SJSA1 (cell line): ENCODE results near the gene STEAP2. TPM values are rescaled to one million over a fixed set of nuclear protein-coding genes. Genes with fewer than 3 reads are reported as not detected.
A peak's percentile ranks its signal among the peaks of the same experiment; 100 is the strongest.
"Not testable (repeated sequence)": the region's sequence is repeated elsewhere in the genome, so short reads cannot be mapped to it uniquely, and the experiment has no call there.

ENCODE experiments used
- DNase-seq, 2 experiments: peaks; one replicate each; pipeline ENCODE4 v3.0.0-alpha.2; 2015 to 2020; ENCODE audit warnings: low spot score in 2 of 2, low read depth in 1 of 2
- H3K27ac ChIP-seq: fragments of 250-450 bp; sonication (Bioruptor Pico); 2 replicates; pipeline ENCODE4 v1.5.1; 2020; ENCODE audit warnings: mild to moderate bottlenecking, moderate library complexity
- H3K27me3 ChIP-seq: fragments of 250-450 bp; sonication (Bioruptor Pico); replicated peaks from 2 replicates; pipeline ENCODE4 v1.5.1; 2020; ENCODE audit warnings: mild to moderate bottlenecking, moderate library complexity
- H3K36me3 ChIP-seq: fragments of 250-450 bp; sonication (Bioruptor Pico); 2 replicates; pipeline ENCODE4 v1.5.1; 2020; ENCODE audit warnings: mild to moderate bottlenecking
- H3K4me1 ChIP-seq: fragments of 250-450 bp; sonication (Bioruptor Pico); replicated peaks from 2 replicates; pipeline ENCODE4 v1.6.1; 2021; ENCODE audit warnings: mild to moderate bottlenecking
- H3K4me3 ChIP-seq: fragments of 250-450 bp; sonication (Bioruptor Pico); 2 replicates; pipeline ENCODE4 v1.5.1; 2020; ENCODE audit warnings: mild to moderate bottlenecking
- H3K9me3 ChIP-seq: fragments of 250-450 bp; sonication (Bioruptor Pico); replicated peaks from 2 replicates; pipeline ENCODE4 v1.5.1; 2020; ENCODE audit warnings: mild to moderate bottlenecking
- total RNA-seq: library from RNA; depleted of rRNA; stranded (reverse); fragments of >200 nt; shearing (Covaris generic); gene quantifications from 2 replicates; pipeline ENCODE4 v1.2.3, GENCODE V29; 2014

The STEAP2 gene
- total RNA-seq, 1 experiment from 2014 or later, result 3.3 TPM

GRCh38 chr7:90248706-90249105, 37.2 kb downstream of the STEAP2 start:
- DNase-seq, result no peak
- Histone ChIP-seq H3K27ac (no peak overlapping the region), H3K4me1 (peaks cover 15% of the 10 kb centered on the region), H3K9me3 (no peaks in the 10 kb centered on the region), H3K4me3 (no peak overlapping the region), H3K36me3 (no peaks in the 10 kb centered on the region), H3K27me3 (peaks cover 2% of the 10 kb centered on the region; the same call in 1 of the 2 replicates)

GRCh38 chr7:90250601-90251303, 39.2 kb downstream of the STEAP2 start:
- Histone ChIP-seq H3K4me3 (no peak overlapping the region), H3K9me3 (no peaks in the 10 kb centered on the region), H3K27me3 (peaks cover 2% of the 10 kb centered on the region; the same call in 1 of the 2 replicates), H3K27ac (no peak overlapping the region), H3K4me1 (peaks cover 6% of the 10 kb centered on the region), H3K36me3 (no peaks in the 10 kb centered on the region)
- DNase-seq, result no peak

DNA sequence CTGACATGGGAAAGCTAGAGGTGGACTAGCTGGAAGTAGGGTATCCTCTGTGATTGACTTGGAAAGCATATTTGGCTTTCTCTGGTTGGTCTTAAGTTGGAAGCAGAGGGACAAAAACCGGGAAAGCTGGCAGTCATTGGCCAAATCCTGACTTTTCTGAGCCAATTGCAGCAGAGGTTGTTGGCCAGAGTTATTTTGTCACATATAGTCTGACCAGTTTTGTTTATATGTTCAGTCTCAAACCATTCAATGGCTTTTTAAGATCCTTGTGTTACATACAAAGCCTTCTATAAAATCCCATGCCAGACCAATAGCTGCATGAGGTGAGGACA, 39.7 kb downstream of the STEAP2 start:
- Histone ChIP-seq H3K36me3 (no peaks in the 10 kb centered on the region), H3K27ac (no peak overlapping the region), H3K9me3 (no peaks in the 10 kb centered on the region), H3K4me1 (peaks cover 5% of the 10 kb centered on the region; the same call in 1 of the 2 replicates), H3K27me3 (no peaks in the 10 kb centered on the region), H3K4me3 (no peak overlapping the region)
- no peak for DNase-seq

DNA sequence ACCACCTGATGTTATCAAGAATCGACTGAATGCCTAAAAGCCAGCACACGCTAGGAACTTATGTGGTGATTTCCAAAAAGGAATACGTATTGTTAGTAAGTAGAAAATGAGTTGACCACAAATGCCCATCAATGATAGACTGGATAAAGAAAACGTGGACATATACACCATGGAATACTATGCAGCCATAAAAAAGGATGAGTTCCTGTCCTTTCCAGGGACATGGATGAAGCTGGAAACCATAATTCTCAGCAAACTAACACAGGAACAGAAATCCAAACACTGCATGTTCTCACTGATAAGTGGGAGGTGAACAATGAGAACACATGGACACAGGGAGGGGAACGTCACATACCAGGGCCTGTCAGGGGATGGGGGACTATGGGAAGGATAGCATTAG, 44.5 kb downstream of the STEAP2 start:
- H3K4me1 ChIP-seq, DNase-seq, H3K27ac ChIP-seq, H3K36me3 ChIP-seq, H3K27me3 ChIP-seq, H3K9me3 ChIP-seq, H3K4me3 ChIP-seq: not testable (repeated sequence)

- Histone ChIP-seq H3K4me3 (no peak overlapping the region), H3K4me1 (no peaks in the 10 kb centered on the region), H3K9me3 (no peaks in the 10 kb centered on the region), H3K36me3 (no peaks in the 10 kb centered on the region), H3K27ac (no peak overlapping the region), H3K27me3 (no peaks in the 10 kb centered on the region)
- no peak for DNase-seq
Measured at GRCh38 chr7:90256778-90257177, 45.2 kb downstream of the STEAP2 start.

DNA sequence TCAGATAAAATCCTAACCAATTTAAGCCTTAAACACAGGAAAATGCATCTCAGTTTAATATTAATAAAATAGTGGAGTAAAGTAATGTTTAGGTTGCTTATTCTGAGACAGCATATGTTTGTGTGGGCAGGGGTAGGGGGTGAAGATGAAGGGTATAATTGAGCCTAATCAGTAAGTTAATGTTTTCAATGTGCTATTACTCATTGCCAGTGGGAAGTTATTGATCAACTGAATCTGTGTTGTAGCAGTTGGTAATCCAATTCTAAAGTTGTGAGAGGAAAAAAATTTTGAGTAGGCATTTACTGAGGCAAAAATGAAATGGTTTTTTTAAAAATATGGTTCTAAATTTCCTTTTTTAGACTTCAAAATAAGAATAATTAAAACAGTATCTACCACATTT, 49.9 kb downstream of the STEAP2 start:
- no peaks in the 10 kb centered on the region for H3K4me1 ChIP-seq

DNA sequence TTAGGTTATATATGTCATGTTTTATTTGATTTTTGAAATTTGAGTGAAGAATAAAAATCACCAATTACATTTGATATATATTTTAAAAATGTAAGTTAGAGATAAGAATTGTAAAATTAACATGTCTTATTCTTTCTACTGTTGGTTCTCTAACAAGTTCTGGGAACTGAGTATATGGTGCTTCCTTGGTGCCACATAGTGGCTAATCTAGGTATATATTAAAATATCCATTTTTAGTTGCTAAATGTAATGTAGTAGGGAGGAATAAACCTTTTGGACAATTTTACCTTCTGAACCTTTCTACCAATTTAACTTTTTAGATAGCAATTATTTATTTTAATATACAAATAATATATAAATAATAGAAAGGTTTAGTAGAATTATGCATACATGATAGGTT, 50.9 kb downstream of the STEAP2 start:
- Histone ChIP-seq H3K27me3 (peaks cover 4% of the 10 kb centered on the region), H3K4me3 (no peak overlapping the region), H3K36me3 (no peaks in the 10 kb centered on the region), H3K27ac (no peak overlapping the region), H3K9me3 (no peaks in the 10 kb centered on the region), H3K4me1 (no peaks in the 10 kb centered on the region)
- DNase-seq, result no peak

More for the DNA sequence above, 49.9 kb downstream of the STEAP2 start:
- DNase-seq, result no peak
- Histone ChIP-seq H3K4me3 (no peak overlapping the region), H3K27me3 (peaks cover 4% of the 10 kb centered on the region; the same call in 1 of the 2 replicates), H3K9me3 (no peaks in the 10 kb centered on the region), H3K27ac (no peak overlapping the region), H3K36me3 (no peaks in the 10 kb centered on the region)

DNA sequence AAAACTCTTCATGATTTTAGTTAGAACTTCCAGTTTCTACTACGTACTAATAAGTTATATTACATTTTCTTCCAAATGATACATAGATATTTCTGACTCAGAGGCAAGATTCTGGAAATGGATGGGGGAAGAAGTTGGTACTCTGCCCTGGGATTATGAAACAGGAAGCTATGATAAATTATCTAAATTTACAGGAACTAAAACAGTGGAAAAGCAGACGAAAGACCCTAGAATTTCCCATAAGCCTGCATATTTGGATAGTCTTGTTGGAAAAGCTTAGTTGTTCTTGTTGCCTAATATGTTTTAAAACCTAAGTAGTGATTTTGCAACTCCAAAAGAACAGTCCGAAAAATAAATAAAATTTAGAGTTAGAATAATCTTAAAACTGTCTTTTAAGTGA, 55.3 kb downstream of the STEAP2 start:
- H3K4me1 ChIP-seq, result peaks cover 9% of the 10 kb centered on the region; the same call in 1 of the 2 replicates
- no peak overlapping the region for H3K27ac ChIP-seq
- H3K36me3 ChIP-seq, result no peaks in the 10 kb centered on the region
- no peak overlapping the region for H3K4me3 ChIP-seq
- no peak for DNase-seq
- H3K9me3 ChIP-seq, result no peaks in the 10 kb centered on the region
- peaks cover 4% of the 10 kb centered on the region for H3K27me3 ChIP-seq

GRCh38 chr7:90267263-90267858, 55.8 kb downstream of the STEAP2 start:
- H3K4me1 ChIP-seq, result peaks cover 9% of the 10 kb centered on the region; the same call in 1 of the 2 replicates
- H3K27ac ChIP-seq, result no peak overlapping the region

GRCh38 chr7:90269163-90269562, 57.6 kb downstream of the STEAP2 start:
- no peaks in the 10 kb centered on the region for H3K9me3 ChIP-seq
- no peak for DNase-seq
- no peak overlapping the region for H3K27ac ChIP-seq
- peaks cover 9% of the 10 kb centered on the region; the same call in 1 of the 2 replicates for H3K4me1 ChIP-seq
- H3K4me3 ChIP-seq, result no peak overlapping the region
- H3K27me3 ChIP-seq, result peaks cover 4% of the 10 kb centered on the region
- no peaks in the 10 kb centered on the region for H3K36me3 ChIP-seq

More at GRCh38 chr7:90267263-90267858, 55.8 kb downstream of the STEAP2 start:
- no peaks in the 10 kb centered on the region for H3K9me3 ChIP-seq
- no peak for DNase-seq
- no peaks in the 10 kb centered on the region for H3K36me3 ChIP-seq
- peaks cover 4% of the 10 kb centered on the region for H3K27me3 ChIP-seq
- H3K4me3 ChIP-seq, result no peak overlapping the region

GRCh38 chr7:90270431-90271178, 59.1 kb downstream of the STEAP2 start:
- DNase-seq, result no peak
- Histone ChIP-seq H3K4me1 (peaks cover 9% of the 10 kb centered on the region; the same call in 1 of the 2 replicates), H3K9me3 (no peaks in the 10 kb centered on the region), H3K36me3 (no peaks in the 10 kb centered on the region), H3K27me3 (peaks cover 3% of the 10 kb centered on the region), H3K4me3 (no peak overlapping the region), H3K27ac (no peak overlapping the region)

GRCh38 chr7:90271753-90272152, 60.2 kb downstream of the STEAP2 start:
- Histone ChIP-seq H3K27ac (no peak overlapping the region), H3K4me1 (peaks cover 9% of the 10 kb centered on the region; the same call in 1 of the 2 replicates), H3K36me3 (no peaks in the 10 kb centered on the region), H3K9me3 (no peaks in the 10 kb centered on the region), H3K4me3 (no peak overlapping the region), H3K27me3 (no peaks in the 10 kb centered on the region; the same call in 1 of the 2 replicates)
- peak in 1 of 2 experiments; percentile 37 for DNase-seq

- Histone ChIP-seq H3K27me3 (no peaks in the 10 kb centered on the region), H3K36me3 (no peaks in the 10 kb centered on the region), H3K27ac (no peak overlapping the region), H3K4me1 (peaks cover 9% of the 10 kb centered on the region; the same call in 1 of the 2 replicates), H3K4me3 (no peak overlapping the region), H3K9me3 (no peaks in the 10 kb centered on the region)
- no peak for DNase-seq
Measured at GRCh38 chr7:90272242-90272641, 60.7 kb downstream of the STEAP2 start.

GRCh38 chr7:90274161-90274560, 62.6 kb downstream of the STEAP2 start:
- H3K4me3 ChIP-seq, result no peak overlapping the region
- H3K36me3 ChIP-seq, result no peaks in the 10 kb centered on the region
- no peak overlapping the region for H3K27ac ChIP-seq
- peaks cover 9% of the 10 kb centered on the region; the same call in 1 of the 2 replicates for H3K4me1 ChIP-seq
- H3K9me3 ChIP-seq, result no peaks in the 10 kb centered on the region
- no peaks in the 10 kb centered on the region; the same call in 1 of the 2 replicates for H3K27me3 ChIP-seq
- no peak for DNase-seq
